ENCODE results near the gene CTIF.

Gene CTIF

GRCh38 chr18:48560491-48560890 is 21.7 kb downstream of the CTIF start:
- no peaks in the 10 kb centered on the region for H3K9me2 ChIP-seq (replicated peaks; ENCODE audit: insufficient read depth, low read length)
- H3K4me1 ChIP-seq (ENCODE audit: low read length), result no peaks in the 10 kb centered on the region
- H3K4me3 ChIP-seq (ENCODE audit: low read length), result no peak overlapping the region
- H3K79me2 ChIP-seq (ENCODE audit: low read length), result no peaks in the 10 kb centered on the region
- H3F3A ChIP-seq (ENCODE audit: insufficient read depth, low read length), result no peaks in the 10 kb centered on the region
- H3K9ac ChIP-seq (ENCODE audit: low read length), result no peak overlapping the region
- H3K9me3 ChIP-seq (replicated peaks; ENCODE audit: insufficient read depth, low read length), result no peaks in the 10 kb centered on the region
- DNase-seq, result no peak
- no peak overlapping the region for H3K4me2 ChIP-seq (ENCODE audit: low read depth, low read length)
- H4K20me1 ChIP-seq (ENCODE audit: insufficient read depth, low read length), result no peaks in the 10 kb centered on the region
- H3K27me3 ChIP-seq (replicated peaks; ENCODE audit: insufficient read depth, low read length), result no peaks in the 10 kb centered on the region
- H2AFZ ChIP-seq (ENCODE audit: low read length), result no peak overlapping the region
- no peaks in the 10 kb centered on the region for H3K36me3 ChIP-seq (replicated peaks; ENCODE audit: insufficient read depth, low read length)
- TF ChIP-seq CTCF (IDR thresholded peaks at IDR 0.05; ENCODE audit: low read length) (no peak), EZH2 (optimal IDR thresholded peaks at IDR 0.05; ENCODE audit: low read depth, low read length) (no peak), EZH2phosphoT487 (IDR thresholded peaks at IDR 0.05; ENCODE audit: low read length) (no peak)
- H3K27ac ChIP-seq (ENCODE audit: low read length), result no peak overlapping the region

GRCh38 chr18:48562075-48562474 is 23.2 kb downstream of the CTIF start:
- no peaks in the 10 kb centered on the region for H3F3A ChIP-seq (ENCODE audit: insufficient read depth, low read length)
- no peak overlapping the region for H3K4me2 ChIP-seq (ENCODE audit: low read depth, low read length)
- no peaks in the 10 kb centered on the region for H3K79me2 ChIP-seq (ENCODE audit: low read length)
- no peak overlapping the region for H3K27ac ChIP-seq (ENCODE audit: low read length)
- no peaks in the 10 kb centered on the region for H3K9me3 ChIP-seq (replicated peaks; ENCODE audit: insufficient read depth, low read length)
- no peaks in the 10 kb centered on the region for H3K9me2 ChIP-seq (replicated peaks; ENCODE audit: insufficient read depth, low read length)
- no peaks in the 10 kb centered on the region for H4K20me1 ChIP-seq (ENCODE audit: insufficient read depth, low read length)
- H3K4me3 ChIP-seq (ENCODE audit: low read length), result no peak overlapping the region
- no peaks in the 10 kb centered on the region for H3K27me3 ChIP-seq (replicated peaks; ENCODE audit: insufficient read depth, low read length)
- no peak overlapping the region for H2AFZ ChIP-seq (ENCODE audit: low read length)
- H3K9ac ChIP-seq (ENCODE audit: low read length), result no peak overlapping the region
- no peak for TF ChIP-seq CTCF (IDR thresholded peaks at IDR 0.05; ENCODE audit: low read length)
- no peak for TF ChIP-seq EZH2phosphoT487 (IDR thresholded peaks at IDR 0.05; ENCODE audit: low read length)
- no peak for TF ChIP-seq EZH2 (optimal IDR thresholded peaks at IDR 0.05; ENCODE audit: low read depth, low read length)
- H3K36me3 ChIP-seq (replicated peaks; ENCODE audit: insufficient read depth, low read length), result no peaks in the 10 kb centered on the region
- H3K4me1 ChIP-seq (ENCODE audit: low read length), result no peaks in the 10 kb centered on the region
- DNase-seq, result no peak

GRCh38 chr18:48563027-48563426 is 24.2 kb downstream of the CTIF start:
- no peak for TF ChIP-seq CTCF (IDR thresholded peaks at IDR 0.05; ENCODE audit: low read length)
- no peak for TF ChIP-seq EZH2phosphoT487 (IDR thresholded peaks at IDR 0.05; ENCODE audit: low read length)
- no peak for TF ChIP-seq EZH2 (optimal IDR thresholded peaks at IDR 0.05; ENCODE audit: low read depth, low read length)
- Histone ChIP-seq H3K4me3 (ENCODE audit: low read length) (no peak overlapping the region), H3K4me2 (ENCODE audit: low read depth, low read length) (no peak overlapping the region), H3K79me2 (ENCODE audit: low read length) (no peaks in the 10 kb centered on the region), H3K36me3 (replicated peaks; ENCODE audit: insufficient read depth, low read length) (no peaks in the 10 kb centered on the region), H3K9me2 (replicated peaks; ENCODE audit: insufficient read depth, low read length) (no peaks in the 10 kb centered on the region), H3K9ac (ENCODE audit: low read length) (no peak overlapping the region), H4K20me1 (ENCODE audit: insufficient read depth, low read length) (no peaks in the 10 kb centered on the region), H2AFZ (ENCODE audit: low read length) (no peak overlapping the region), H3F3A (ENCODE audit: insufficient read depth, low read length) (no peaks in the 10 kb centered on the region), H3K9me3 (replicated peaks; ENCODE audit: insufficient read depth, low read length) (no peaks in the 10 kb centered on the region), H3K4me1 (ENCODE audit: low read length) (no peaks in the 10 kb centered on the region), H3K27me3 (replicated peaks; ENCODE audit: insufficient read depth, low read length) (no peaks in the 10 kb centered on the region), H3K27ac (ENCODE audit: low read length) (no peak overlapping the region)
- no peak for DNase-seq

Data from MM.1S (cell line).